GM19099 (cell line): ENCODE measurements around the gene ABHD17A.
A peak's percentile ranks its signal among the peaks of the same experiment; 100 is the strongest.

Experiments used
- POLR2A ChIP-seq: IDR thresholded peaks from 3 replicates; pipeline ENCODE4 v1.6.1; 2011; ENCODE audit warnings: low read depth; ENCODE audit not compliant: insufficient read length; ENCODE audit errors: extremely low read depth

The ABHD17A gene

DNA sequence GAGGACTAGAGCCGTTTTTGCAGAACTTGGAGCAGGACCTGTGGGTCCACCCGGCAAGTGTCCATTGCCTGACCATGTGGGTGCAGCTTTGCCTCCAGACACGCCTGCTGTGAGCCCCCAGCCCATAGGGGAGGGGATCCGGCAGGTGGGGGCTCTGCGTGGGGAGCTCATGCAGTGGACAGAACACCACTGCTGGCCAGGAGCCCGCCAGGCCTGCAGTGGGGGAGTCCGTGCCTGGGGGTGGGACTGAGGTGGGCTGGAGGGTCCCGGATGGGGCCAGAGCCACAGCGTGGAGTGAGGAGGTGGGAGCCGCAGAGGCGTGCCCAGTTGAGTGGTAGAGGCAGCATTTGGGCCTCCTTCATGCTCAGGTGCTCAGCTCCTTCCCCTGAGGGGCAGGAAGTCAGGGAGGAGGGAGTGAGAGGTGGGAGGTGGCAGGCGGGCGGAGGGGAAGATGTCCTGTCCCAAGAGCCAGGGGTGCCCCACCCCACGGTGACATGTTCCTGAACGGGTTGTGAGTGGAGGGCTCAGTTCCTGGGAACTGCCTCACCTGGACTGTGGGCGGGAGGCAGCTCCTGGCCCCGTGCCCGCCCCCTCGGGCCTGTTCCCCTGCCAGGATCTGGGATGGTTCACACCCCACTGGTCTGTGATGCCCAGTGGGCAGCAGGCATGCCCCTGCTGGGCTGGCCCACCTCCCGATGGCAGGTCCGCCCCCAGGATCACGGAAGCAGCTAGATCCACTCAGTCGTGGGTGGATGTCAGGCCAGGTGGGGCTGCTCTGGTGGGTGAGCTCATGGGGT is 28.7 kb upstream of the ABHD17A start:
- no peak for TF ChIP-seq POLR2A

GRCh38 chr19:1912760-1913505 is 27.6 kb upstream of the ABHD17A start:
- no peak for TF ChIP-seq POLR2A

- no peak for TF ChIP-seq POLR2A
Observed at GRCh38 chr19:1911995-1912394, 26.7 kb upstream of the ABHD17A start.

DNA sequence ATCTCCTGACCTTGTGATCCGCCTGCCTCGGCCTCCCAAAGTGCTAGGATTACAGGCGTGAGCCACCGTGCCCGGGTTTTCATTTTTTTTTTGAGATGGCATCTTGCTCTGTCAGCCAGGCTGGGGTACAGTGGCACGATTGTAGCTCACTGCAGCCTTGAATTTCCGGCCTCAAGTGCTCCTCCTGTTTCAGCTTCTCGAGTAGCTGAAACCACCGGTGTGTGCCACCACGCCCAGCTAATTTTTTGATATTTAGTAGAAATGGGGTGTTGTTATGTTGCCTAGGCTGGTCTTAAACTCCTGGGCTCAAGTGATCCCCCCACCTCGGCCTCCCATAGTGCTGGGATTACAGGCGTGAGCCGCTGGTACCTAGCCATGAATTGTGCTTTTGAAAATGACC is 25.8 kb upstream of the ABHD17A start:
- no peak for TF ChIP-seq POLR2A

GRCh38 chr19:1910177-1910576 is 24.9 kb upstream of the ABHD17A start:
- TF ChIP-seq POLR2A = no peak

- TF ChIP-seq POLR2A = no peak
Observed at GRCh38 chr19:1909761-1910080, 24.4 kb upstream of the ABHD17A start.

DNA sequence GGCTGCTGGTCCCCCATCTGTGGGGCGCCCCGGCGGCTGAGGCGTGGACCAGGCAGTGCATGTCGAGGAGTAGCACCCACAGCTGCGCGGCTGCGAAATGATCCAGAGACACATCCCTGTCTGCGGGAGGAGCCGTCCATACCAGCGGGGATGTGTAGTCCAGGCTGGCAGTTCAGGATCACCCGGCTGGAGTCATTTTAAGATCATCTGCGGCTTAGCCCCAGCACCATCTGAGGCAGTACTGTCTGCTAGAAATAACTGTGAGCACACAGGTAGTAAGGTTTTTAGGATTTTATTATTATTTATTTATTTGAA is 23.0 kb upstream of the ABHD17A start:
- no peak for TF ChIP-seq POLR2A

- TF ChIP-seq POLR2A = no peak
Observed at GRCh38 chr19:1907563-1908363, 22.5 kb upstream of the ABHD17A start.

- no peak for TF ChIP-seq POLR2A
Observed at GRCh38 chr19:1906985-1907562, 21.8 kb upstream of the ABHD17A start.

DNA sequence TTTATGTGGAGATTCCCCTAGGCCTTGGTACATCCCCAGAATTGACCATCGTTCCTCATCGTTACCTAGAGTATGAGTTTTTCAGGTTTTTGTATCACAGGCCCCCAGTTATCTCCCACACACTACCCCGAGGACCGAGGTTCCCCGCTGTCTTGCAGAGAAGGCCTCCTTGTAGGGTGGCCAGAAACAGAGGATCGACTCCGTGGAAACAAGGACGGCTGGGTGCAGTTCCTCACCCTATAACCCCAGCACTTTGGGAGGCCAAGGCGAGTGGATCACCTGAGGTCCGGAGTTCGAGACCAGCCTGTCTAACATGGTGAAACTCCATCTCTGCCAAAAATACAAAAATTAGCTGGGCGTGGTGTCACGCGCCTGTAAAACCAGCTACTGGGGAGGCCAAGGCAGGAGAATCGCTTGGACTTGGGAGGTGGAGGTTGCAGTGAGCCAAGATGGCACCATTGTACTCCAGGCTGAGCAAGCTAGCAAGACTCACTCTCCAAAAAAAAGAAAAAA is 20.6 kb upstream of the ABHD17A start:
- no peak for TF ChIP-seq POLR2A

GRCh38 chr19:1905110-1905862 is 20.0 kb upstream of the ABHD17A start, which contains the start of the genes ADAT3 and SCAMP4:
Gene ADAT3, plus strand, starts transcription at chr19:1905399. Its CDS starts 6,649 bp downstream, at chr19:1912048.
Gene SCAMP4, plus strand, starts transcription at chr19:1905399. Its CDS starts 9,621 bp downstream, at chr19:1915020.
- TF ChIP-seq POLR2A = peak; percentile 71

- TF ChIP-seq POLR2A = no peak
Observed at GRCh38 chr19:1904860-1905109, 19.5 kb upstream of the ABHD17A start.

DNA sequence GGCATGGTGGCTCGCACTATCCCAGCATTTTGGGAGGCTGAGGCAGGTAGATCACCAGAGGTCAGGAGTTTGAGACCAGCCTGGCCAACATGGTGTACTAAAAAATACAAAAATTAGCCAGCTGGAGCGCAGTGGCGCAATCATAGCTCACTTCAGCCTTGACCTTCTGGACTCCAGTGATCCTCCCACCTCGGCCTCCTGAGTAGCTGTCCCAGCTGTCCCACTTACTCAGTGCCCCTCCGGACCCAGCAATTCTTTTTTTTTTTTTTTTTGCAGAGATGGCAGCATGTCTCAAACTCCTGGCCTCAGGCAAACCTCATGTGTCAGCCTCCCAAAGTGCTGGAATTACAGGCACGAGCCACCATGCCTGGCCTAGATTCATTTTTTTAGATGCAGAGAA is 17.6 kb upstream of the ABHD17A start:
- no peak for TF ChIP-seq POLR2A

GRCh38 chr19:1901940-1902404 is 16.7 kb upstream of the ABHD17A start:
- TF ChIP-seq POLR2A = no peak

- no peak for TF ChIP-seq POLR2A
Observed at GRCh38 chr19:1896508-1896907, 11.2 kb upstream of the ABHD17A start.

DNA sequence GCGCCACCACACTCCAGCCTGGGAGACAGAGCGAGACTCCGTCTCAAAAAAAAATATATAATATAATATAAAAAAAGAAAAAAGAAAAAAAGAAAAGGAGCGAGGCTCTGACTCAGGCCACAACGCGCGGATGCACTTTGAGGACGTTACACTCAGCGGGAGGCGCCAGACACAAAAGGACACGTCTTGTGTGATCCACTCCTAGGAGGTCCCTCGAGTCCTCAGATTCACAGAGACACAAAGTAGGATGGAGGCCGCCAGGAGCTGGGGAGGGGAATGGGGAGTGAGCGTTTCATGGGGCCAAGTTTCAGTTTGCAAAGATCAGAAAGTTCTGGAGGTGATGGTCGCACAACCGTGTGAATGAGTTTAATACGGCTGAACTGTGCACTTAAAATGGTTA is 8.5 kb upstream of the ABHD17A start:
- no peak for TF ChIP-seq POLR2A
